ENCODE measurements around the gene IL1F10. TPM values are rescaled to one million over a fixed set of nuclear protein-coding genes. Genes with fewer than 3 reads are reported as not detected.
"Not testable (repeated sequence)": the region's sequence is repeated elsewhere in the genome, so short reads cannot be mapped to it uniquely, and the experiment has no call there.

The IL1F10 gene
- total RNA-seq, 1 donor from 2014 or later: not detected

GRCh38 chr2:113081488-113082210, 13.9 kb downstream of the IL1F10 start:
- ATAC-seq: no peak

- ATAC-seq: no peak
These were observed 15.5 kb downstream of the IL1F10 start for GRCh38 chr2:113083296-113083695.

GRCh38 chr2:113084249-113085000, 16.7 kb downstream of the IL1F10 start:
- ATAC-seq: peak; percentile 62

- peak; percentile 93 for ATAC-seq
These were observed 17.8 kb downstream of the IL1F10 start for GRCh38 chr2:113085542-113085941.

GRCh38 chr2:113088213-113088992, 20.6 kb downstream of the IL1F10 start:
- no peak for ATAC-seq

- no peak for ATAC-seq
These were observed 22.1 kb downstream of the IL1F10 start for GRCh38 chr2:113089916-113090315.

- no peak for ATAC-seq
These were observed 23.6 kb downstream of the IL1F10 start for GRCh38 chr2:113091231-113091896.

GRCh38 chr2:113092864-113093612, 25.3 kb downstream of the IL1F10 start:
- peak; percentile 57 for ATAC-seq

- no peak for ATAC-seq
These were observed 25.8 kb downstream of the IL1F10 start for GRCh38 chr2:113093613-113093977.

GRCh38 chr2:113096306-113096705, 28.5 kb downstream of the IL1F10 start:
- ATAC-seq: not testable (repeated sequence)

- not testable (repeated sequence) for ATAC-seq
These were observed 29.3 kb downstream of the IL1F10 start for GRCh38 chr2:113096842-113097618.

- no peak for ATAC-seq
These were observed 30.3 kb downstream of the IL1F10 start for GRCh38 chr2:113098041-113098440.

- ATAC-seq: peak; percentile 94
These were observed 30.8 kb downstream of the IL1F10 start for GRCh38 chr2:113098532-113098931.

GRCh38 chr2:113102133-113102532, 34.4 kb downstream of the IL1F10 start:
- peak; percentile 70 for ATAC-seq

GRCh38 chr2:113103277-113103676, 35.5 kb downstream of the IL1F10 start:
- no peak for ATAC-seq

GRCh38 chr2:113104054-113104611, 36.4 kb downstream of the IL1F10 start:
- ATAC-seq: peak; percentile 36

GRCh38 chr2:113105047-113105785, 37.4 kb downstream of the IL1F10 start:
- peak; percentile 71 for ATAC-seq

- no peak for ATAC-seq
These were observed 43.4 kb downstream of the IL1F10 start for GRCh38 chr2:113111121-113111520.

- ATAC-seq: peak; percentile 88
These were observed 44.1 kb downstream of the IL1F10 start for GRCh38 chr2:113111823-113112287.

GRCh38 chr2:113112441-113112840, 44.7 kb downstream of the IL1F10 start:
- ATAC-seq: no peak
